Erythroblast (primary cell): ENCODE results near the gene PDK3.

Experiments used
- DNase-seq, 2 experiments: peaks; one replicate each; lab custom pipeline; 2025; lab: John Stamatoyannopoulos, UW
- GATA1 ChIP-seq: IDR thresholded peaks from 2 replicates; pipeline ENCODE4 v1.6.1; 2011; ENCODE audit warnings: low read depth, mild to moderate bottlenecking, control low read depth, low read length, moderate library complexity
- POLR2A ChIP-seq: IDR thresholded peaks from 2 replicates; pipeline ENCODE4 v1.6.1; 2011; ENCODE audit warnings: mild to moderate bottlenecking, low read length

Gene PDK3

DNA sequence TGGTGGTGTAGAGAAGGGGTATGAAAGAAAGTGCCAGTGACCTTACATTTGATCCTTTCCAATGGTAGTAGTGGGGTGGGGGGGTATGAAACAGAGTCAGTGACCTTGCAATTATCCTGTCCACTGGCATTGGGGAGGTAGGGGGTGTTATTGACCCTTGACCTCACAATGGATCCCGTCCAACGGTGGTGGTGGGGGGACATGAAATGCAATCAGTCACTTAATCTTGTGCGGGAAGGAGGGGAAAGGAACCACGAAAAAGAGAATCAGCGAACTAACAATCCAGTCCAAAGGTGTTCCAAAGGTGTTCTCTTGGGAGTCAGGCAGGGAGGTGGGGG, 619 bp upstream of the PDK3 start:
- TF ChIP-seq GATA1: no peak
- DNase-seq: no peak

- DNase-seq: peak; percentile 26 to 36
- no peak for TF ChIP-seq GATA1
- TF ChIP-seq POLR2A: no peak
These were observed 413 bp downstream of the PDK3 start for GRCh38 chrX:24465532-24465865.

- DNase-seq: peak in 1 of 2 experiments; percentile 22
These were observed 939 bp downstream of the PDK3 start for GRCh38 chrX:24466025-24466424.

DNA sequence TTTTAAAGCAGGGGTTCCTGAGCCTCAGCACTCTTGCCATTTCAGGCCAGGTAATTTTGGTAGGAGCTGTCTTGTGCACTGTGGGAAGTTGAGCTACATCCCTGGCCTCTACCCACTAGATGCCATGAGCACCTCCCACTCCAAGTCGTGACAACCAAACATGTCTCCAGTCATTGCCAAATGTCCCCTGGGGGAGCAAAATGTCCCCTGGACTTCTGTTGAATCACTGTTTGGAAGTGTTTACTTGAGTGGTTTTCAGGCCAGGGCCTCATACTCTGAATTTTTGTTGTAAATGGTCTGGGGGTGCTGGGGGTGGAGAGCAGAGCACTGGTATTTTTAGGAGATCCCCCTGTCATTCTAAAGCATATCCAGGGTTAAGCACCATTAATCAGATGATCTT, 3.2 kb downstream of the PDK3 start:
- no peak for TF ChIP-seq GATA1
- DNase-seq: peak in 1 of 2 experiments; percentile 6

More at GRCh38 chrX:24466025-24466424, 939 bp downstream of the PDK3 start:
- TF ChIP-seq GATA1: no peak
- TF ChIP-seq POLR2A: no peak

DNA sequence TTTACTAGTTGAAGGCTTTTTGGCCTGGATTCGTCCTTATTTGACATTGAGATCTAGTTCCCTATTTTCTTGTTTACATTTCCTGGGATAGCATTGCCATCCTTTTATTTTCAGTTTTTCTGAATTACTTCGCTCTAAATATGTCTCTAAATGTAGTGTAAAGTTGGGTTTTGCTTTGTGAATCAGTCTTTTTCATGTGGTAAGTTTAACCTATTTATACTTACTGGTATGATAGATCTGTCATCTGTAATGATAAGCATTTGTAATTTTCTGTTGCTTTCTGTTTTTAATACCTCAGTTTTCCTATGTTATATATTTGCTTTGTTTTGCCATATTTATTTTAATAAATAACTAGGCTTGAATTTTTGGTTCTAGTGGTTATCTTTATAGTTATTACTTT, 6.7 kb downstream of the PDK3 start:
- no peak for DNase-seq
- no peak for TF ChIP-seq POLR2A
- TF ChIP-seq GATA1: no peak

- no peak for TF ChIP-seq GATA1
- no peak for TF ChIP-seq POLR2A
- DNase-seq: peak; percentile 21 to 38
These were observed 10.4 kb downstream of the PDK3 start for GRCh38 chrX:24475480-24475879.

GRCh38 chrX:24478509-24478908, 13.4 kb downstream of the PDK3 start:
- TF ChIP-seq GATA1 (no peak), POLR2A (no peak)
- DNase-seq: no peak

- TF ChIP-seq GATA1 (no peak), POLR2A (no peak)
- peak; percentile 32 to 58 for DNase-seq
These were observed 14.8 kb downstream of the PDK3 start for GRCh38 chrX:24479924-24480323.

DNA sequence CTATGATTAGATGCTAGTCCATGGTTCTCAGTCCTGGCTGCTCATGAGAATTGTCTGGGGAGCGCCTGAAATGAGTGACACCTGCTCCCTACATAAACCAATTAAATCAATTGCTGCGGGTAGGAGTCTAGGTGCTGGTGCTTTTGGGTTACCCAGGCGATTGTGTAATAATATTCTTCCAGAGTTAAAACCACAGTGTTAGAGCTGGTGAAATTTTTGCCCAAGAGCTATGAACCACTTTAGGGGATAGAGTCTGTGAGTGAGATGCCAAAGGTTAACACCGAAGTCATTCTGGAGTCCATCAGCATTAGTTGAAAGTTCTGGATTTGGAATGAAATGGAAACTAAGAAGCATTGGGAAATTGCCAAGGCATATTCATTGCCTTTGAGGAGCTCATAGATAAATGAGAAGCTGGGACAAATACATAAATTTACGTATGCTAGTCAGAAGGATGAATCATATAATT, 15.3 kb downstream of the PDK3 start:
- DNase-seq: peak in 1 of 2 experiments; percentile 6
- TF ChIP-seq POLR2A (no peak), GATA1 (no peak)

GRCh38 chrX:24482823-24483415, 17.8 kb downstream of the PDK3 start:
- DNase-seq: peak in 1 of 2 experiments; percentile 2
- TF ChIP-seq POLR2A: no peak
- TF ChIP-seq GATA1: no peak

- TF ChIP-seq GATA1 (no peak), POLR2A (no peak)
- DNase-seq: no peak
These were observed 18.5 kb downstream of the PDK3 start for GRCh38 chrX:24483596-24483995.

GRCh38 chrX:24485323-24485722, 20.2 kb downstream of the PDK3 start:
- TF ChIP-seq GATA1: no peak
- TF ChIP-seq POLR2A: no peak
- no peak for DNase-seq

DNA sequence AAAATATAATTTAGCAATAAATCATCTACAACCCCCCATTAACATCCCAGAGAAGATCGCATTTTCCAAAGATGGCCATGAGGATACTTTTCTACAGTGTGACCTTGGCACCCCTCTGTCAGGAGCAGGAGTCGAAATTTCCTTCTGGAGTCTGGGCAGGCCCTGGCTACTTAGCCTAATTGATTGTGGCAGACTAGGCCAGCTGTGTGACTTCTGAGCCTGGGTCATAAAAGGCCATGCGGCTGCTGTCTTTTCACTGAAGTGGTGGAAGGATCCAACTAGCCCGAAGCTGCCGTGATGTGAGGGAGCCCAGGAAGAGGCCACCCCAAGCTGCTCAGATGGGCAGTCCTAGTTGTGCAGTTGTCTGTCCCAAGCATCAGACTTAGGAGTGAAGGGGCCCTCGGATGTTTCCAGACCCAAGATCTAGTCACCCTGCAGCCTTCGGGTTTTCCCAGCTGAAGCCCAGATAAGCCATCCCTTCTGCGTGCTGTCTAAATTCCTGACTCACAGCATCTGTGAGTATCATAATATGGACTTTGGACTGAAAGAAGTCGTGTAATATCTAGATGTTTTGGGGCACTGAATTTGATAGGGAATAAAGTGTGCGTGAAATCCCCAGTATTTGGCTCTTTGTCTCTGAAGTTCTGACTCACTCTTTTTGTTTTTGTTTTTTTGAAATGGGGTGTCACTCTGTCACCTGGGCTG, 21.0 kb downstream of the PDK3 start:
- TF ChIP-seq GATA1: no peak
- TF ChIP-seq POLR2A: no peak
- peak; percentile 14 to 53 for DNase-seq

DNA sequence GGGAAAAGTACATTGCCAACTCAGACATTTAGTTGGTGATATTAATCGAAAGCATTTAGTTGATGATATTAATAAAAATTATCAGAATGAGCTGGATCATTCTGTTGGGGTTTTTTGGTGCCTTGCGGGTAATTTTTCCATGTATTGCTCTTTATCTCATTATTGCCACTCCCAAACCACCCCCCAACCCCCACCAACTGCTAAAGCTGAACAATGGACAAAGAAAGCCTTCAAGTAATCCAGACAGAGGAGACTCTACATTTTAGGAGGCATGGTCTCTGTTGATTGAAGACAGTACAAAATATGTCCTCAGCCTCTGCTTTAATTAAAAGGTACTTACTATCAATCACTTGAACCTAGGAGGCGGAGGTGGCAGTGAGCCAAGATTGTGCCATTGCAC, 22.5 kb downstream of the PDK3 start:
- peak; percentile 19 to 38 for DNase-seq
- TF ChIP-seq POLR2A (no peak), GATA1 (no peak)

DNA sequence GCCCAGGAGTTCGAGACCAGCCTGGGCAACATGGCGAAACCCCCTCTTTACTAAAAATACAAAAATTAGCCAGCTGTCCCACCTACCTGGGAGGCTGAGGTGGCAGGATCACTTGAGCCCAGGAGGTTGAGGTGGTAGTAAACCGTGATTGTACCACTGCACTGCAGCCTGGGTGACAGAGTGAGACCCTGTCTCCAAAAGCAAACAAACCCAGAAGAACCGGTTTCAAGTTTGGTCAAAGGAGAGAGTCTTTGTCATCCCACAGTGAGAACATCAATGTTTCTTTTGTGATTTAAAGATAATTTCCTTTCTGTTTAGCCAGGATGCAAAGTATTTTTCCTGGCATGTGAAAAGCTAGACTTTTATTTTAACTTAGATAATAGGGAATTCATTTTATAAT, 26.7 kb downstream of the PDK3 start:
- DNase-seq: no peak
- TF ChIP-seq POLR2A (no peak), GATA1 (no peak)
